Ishikawa (cell line): Measurements from ENCODE around the gene C21orf58.

ENCODE experiments used
- EP300 ChIP-seq: IDR thresholded peaks from 2 replicates; pipeline ENCODE4 v1.6.1; 2012; ENCODE audit warnings: borderline replicate concordance
- NFIC ChIP-seq: IDR thresholded peaks from 2 replicates; pipeline ENCODE4 v1.6.1; 2012
- RAD21 ChIP-seq: IDR thresholded peaks from 2 replicates; pipeline ENCODE4 v1.6.1; 2012; ENCODE audit warnings: low read depth
- TAF1 ChIP-seq: IDR thresholded peaks from 2 replicates; pipeline ENCODE4 v1.6.1; 2012; ENCODE audit warnings: low read depth, mild to moderate bottlenecking
- TCF12 ChIP-seq: IDR thresholded peaks from 2 replicates; pipeline ENCODE4 v1.6.1; 2012; ENCODE audit warnings: low read depth
- TEAD4 ChIP-seq: IDR thresholded peaks from 2 replicates; pipeline ENCODE4 v1.6.1; 2012
- YY1 ChIP-seq: IDR thresholded peaks from 2 replicates; pipeline ENCODE4 v1.6.1; 2012; ENCODE audit warnings: low read depth
- TF ChIP-seq, protein P1 (sequence below): IDR thresholded peaks from 2 replicates; pipeline ENCODE4 v1.6.1; 2012
- TF ChIP-seq, protein P2 (sequence below): IDR thresholded peaks from 2 replicates; pipeline ENCODE4 v1.6.1; 2012; ENCODE audit warnings: low read depth, mild to moderate bottlenecking

DNA sequence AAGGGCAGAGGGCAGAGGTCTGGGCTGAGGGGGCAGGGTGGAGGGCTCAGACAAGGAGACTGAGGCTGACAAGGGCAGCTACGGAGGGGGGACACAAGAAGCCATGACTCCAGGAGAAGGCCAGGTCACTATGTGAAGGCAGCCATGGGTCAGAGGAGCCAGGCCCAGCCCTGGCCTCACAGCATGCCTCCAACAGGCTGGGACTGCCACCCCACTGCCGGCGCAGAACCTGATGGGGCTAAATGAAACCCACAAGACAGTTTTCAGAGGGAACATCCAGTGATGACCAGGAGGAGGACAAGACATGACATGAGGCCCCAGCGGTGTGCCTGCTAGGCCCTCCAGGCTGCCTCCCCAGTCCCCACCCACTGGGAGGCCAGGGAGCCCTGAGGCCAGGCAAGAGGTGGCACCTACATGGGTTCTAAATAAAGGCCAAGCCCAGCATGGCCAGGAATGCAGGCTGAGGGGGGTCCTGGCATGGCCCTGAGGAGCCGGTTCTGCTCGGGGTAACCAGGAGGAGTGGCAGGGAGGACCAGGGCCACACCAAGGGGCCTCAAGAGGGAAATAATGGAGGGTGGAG, 67.8 kb downstream of the C21orf58 start:
- TF ChIP-seq EP300 (no peak), NFIC (no peak), RAD21 (no peak), TCF12 (no peak), TEAD4 (no peak), YY1 (no peak), TAF1 (no peak)
- TF ChIP-seq, protein P1, sequence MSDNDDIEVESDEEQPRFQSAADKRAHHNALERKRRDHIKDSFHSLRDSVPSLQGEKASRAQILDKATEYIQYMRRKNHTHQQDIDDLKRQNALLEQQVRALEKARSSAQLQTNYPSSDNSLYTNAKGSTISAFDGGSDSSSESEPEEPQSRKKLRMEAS, result no peak
- TF ChIP-seq, protein P2, sequence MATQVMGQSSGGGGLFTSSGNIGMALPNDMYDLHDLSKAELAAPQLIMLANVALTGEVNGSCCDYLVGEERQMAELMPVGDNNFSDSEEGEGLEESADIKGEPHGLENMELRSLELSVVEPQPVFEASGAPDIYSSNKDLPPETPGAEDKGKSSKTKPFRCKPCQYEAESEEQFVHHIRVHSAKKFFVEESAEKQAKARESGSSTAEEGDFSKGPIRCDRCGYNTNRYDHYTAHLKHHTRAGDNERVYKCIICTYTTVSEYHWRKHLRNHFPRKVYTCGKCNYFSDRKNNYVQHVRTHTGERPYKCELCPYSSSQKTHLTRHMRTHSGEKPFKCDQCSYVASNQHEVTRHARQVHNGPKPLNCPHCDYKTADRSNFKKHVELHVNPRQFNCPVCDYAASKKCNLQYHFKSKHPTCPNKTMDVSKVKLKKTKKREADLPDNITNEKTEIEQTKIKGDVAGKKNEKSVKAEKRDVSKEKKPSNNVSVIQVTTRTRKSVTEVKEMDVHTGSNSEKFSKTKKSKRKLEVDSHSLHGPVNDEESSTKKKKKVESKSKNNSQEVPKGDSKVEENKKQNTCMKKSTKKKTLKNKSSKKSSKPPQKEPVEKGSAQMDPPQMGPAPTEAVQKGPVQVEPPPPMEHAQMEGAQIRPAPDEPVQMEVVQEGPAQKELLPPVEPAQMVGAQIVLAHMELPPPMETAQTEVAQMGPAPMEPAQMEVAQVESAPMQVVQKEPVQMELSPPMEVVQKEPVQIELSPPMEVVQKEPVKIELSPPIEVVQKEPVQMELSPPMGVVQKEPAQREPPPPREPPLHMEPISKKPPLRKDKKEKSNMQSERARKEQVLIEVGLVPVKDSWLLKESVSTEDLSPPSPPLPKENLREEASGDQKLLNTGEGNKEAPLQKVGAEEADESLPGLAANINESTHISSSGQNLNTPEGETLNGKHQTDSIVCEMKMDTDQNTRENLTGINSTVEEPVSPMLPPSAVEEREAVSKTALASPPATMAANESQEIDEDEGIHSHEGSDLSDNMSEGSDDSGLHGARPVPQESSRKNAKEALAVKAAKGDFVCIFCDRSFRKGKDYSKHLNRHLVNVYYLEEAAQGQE, result no peak
